Amygdala (tissue), 56 donors: ENCODE measurements around the gene PRICKLE1.
"Not testable (repeated sequence)": the region's sequence is repeated elsewhere in the genome, so short reads cannot be mapped to it uniquely, and the experiment has no call there.

ENCODE experiments used
- DNase-seq, 56 donors: peaks; one replicate each; lab custom pipeline; 2025; lab: John Stamatoyannopoulos, UW

Gene PRICKLE1

DNA sequence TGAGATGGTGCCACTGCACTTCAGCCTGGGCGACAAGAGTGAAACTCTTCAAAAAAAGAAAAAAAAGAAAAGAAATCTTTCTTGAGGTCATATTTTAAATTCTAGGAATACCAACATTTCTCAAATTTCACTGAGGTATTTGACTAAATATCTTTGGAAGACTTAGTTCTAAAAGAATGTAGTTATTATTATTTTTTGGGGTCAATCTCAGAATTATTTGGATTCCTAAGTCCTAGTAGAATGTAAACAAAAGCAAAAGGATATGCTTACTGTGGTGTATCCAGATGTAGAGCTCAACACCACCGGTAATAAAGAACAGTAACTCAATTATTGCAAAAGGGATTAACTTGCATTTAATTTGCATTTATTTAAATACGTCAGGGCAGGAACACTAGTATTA lies 25.0 kb downstream of the PRICKLE1 start:
- DNase-seq = no peak

DNA sequence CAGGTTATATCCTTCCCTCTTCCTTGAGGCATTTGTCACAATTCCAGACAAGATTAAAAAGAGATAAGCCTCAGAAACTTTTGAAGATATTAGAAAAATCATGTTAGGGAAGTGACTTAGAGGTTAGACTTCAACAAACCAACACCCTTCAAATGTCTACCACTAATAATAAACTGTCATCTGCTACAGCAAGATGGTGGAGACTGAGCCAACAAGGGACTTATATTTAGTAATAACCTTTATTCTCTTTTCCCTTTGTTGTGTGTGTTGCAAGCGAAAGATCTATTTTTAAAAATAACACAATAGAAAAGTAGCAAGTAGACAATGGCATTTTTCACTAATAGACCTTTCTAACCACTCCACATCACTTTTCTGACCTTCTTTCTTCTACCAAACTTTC lies 28.6 kb downstream of the PRICKLE1 start:
- no peak for DNase-seq

DNA sequence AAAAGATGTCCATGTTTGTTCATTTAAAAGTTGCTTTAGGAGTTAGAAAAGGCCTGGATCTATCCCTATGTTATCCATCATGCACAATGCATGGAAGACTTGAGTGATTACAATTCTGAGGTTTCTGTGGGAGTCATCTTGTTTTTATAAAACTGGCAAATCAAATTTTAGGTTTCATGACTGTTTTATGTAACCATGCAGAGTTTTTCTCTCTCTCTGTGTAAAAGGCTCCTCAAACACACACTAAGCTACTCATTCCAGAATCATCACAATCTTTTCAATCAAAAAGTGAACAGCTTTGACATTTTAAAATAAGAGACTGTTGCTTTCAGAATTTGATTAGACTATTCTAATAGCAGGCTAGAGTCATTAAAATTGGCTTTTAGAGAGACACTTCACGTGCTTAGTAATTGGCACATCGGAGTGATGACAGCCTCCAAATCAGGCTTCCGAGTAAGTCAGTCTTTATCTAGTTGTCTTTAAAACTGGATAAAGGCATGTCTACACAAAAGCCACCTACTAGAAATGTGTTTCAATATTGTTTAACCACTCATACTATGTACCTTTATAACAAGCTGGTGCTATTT lies 31.9 kb downstream of the PRICKLE1 start:
- no peak for DNase-seq

DNA sequence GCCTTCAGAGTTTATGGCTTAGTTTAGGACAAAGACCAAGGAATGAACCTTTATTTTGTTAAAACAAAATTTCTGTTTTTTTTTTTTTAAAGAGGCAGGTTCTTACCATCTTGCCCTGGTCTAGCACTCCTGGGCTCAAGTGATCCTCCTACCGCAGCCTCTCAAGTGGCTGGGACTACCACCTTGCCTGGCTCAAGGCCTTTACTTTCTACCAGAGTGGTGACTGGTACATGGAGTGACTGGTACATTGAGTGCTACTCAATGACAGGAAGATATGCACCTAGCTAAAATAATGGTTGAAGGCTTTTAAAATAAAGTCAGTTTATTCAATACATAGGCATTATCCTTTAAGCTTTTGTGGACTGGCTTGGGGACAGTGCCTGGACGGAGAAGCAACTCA lies 32.6 kb downstream of the PRICKLE1 start:
- no peak for DNase-seq

DNA sequence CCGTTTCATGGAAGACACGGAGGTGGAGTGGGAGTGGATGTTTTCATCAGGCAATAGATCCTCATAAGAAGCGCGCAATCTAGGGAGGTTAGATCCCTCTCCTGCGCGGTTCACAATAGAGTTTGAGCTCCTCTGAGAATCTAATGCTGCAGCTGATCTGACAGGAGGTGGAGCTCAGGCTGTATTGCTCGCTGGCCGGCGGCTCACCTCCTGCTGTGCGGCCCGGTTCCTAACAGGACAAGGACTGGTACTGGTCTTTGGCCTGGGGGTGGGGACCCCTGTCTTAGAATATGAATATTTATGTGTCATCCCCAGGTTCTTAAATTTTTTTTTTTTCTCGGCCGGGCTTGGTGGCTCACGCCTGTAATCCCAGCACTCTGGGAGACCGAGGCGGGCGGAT lies 36.7 kb downstream of the PRICKLE1 start:
- no peak for DNase-seq

DNA sequence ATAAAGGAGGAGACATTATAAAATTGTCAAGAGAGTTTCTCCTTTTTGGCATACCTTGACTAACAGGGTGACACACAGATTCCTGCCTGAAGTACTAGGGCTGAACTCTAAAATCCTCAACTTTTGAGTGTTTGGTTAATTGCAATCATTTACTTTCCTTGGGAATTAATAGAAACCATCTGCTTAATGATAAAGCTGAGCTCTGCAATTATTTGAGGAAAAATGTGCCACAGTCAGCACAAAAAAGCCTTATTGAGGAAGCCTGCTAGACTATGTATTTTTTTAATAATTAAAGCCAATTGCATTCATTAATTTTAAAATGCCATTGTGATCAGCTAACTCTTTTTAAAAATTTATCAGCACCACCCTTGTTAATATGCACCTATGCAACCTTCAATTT lies 38.7 kb downstream of the PRICKLE1 start:
- no peak for DNase-seq

DNA sequence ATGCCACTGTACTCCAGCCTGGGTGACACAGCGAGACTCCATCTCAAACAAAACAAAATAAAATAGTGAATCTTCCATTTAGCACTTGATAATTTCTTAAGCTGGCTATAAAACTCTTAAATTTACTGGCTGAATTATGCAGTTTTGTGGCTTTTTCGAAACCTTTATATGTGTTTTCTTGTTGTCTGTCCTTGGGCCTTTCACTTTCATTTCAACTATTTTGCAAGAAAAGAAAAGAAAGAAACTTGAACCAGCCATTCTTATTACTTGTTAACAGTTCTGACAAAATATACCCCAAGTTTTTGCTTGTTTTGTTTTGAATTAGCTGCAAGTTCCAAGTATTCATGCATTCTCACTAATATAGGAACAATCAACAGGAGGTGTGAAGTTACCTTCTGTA lies 42.8 kb downstream of the PRICKLE1 start:
- DNase-seq = no peak

DNA sequence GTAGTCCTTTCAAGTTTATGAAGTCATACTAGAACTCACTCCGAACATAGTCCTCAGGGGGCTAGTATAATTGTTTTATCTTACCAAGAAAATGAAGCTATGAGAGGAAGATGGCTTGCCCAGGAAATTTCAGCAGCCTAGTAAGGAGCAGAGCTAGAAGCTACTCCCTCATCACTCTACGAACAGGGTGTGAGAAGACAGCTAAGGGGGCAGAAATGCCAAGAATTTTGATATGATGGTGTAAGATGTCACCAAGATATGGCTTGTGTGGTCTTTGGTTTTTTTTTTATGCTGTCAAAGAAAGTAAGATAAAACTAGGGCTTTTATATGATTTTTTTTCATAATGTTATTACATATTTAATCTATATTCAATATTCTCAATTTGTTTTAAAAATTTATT lies 47.6 kb downstream of the PRICKLE1 start:
- DNase-seq = no peak

DNA sequence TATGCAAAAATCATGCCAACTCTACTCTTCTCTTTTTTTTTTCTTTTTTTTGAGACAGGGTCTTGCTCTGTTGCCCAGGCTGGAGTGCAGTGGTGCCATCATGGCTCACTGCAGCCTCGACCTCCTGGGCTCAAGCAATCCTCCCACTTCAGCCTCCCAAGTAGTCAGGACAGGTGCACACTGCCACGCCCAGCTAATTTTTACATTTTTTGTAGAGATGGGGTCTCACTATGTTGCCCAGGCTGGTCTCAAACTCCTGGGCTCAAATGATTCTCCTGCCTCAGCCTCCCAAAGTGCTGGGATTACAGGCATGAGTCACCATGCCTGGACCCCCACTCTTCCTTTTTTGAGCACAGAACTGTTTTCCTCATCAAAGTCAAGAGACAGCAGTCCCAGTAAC lies 48.2 kb downstream of the PRICKLE1 start:
- not testable (repeated sequence) for DNase-seq

DNA sequence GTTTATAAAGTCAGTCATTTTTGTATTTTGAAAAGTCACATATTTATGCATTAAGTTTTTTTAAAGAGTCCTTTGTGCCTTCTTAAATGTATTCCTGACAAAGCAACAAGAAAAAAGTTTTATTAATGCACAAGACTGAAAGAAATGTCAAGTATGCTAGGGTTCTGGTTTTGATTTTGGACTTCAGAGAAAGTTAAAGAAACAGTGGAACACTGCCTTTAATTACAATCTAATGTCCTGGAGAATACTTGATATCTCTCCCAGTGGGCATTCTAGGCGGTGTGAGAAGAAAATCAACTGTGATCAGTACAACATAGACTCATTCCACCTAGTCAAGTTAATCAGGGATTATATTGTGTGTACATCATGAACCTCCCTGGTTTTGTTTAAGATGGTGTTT lies 49.9 kb downstream of the PRICKLE1 start:
- no peak for DNase-seq

DNA sequence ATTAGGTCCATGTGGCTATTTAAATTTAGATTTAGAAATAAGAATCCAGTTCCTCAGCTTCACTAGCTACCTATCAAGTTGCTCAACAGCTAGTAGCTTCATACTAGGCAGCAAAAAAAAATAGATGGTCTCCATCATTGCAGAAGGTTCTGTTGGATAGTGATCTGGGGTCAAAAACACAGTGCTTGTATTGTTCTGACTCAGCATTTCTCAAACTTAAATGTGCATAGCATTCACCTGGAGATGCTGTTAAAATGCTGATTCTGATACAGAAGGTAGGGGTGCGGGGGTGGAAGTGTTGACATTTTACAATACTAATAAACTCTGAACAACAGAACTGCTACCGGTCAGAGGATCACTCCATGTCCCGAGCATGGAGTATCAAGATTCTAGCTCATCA lies 51.3 kb downstream of the PRICKLE1 start:
- no peak for DNase-seq

DNA sequence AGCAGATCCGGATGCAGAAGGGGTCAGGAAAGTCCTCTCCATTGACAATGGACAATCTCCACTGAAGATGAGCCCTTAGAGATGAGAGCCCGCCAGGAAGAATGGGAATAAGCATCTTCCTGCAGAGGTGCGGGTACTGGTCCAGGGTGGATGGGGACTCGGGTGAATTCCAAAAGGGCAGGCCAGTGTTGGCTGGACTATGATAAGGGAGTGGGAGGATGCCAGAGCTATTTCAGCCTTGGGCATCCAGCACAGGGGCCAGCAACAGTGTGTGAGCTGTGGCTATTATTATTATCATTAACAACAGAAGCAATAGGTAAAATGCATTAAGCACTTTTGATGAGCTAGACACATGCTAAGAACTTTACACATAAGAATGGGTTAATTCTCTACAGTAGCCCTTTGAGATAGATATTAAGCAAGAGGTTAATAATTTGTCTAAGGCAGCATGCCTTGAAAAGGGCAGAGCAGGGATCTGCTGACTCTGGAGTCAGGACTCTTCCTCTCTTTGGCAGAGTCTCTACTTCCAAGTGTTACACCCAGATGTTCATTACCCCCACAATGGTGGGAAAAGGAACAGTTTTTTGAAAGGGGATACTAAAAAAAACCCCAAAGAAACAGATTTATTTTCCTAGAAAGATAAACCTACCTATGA lies 55.2 kb downstream of the PRICKLE1 start:
- no peak for DNase-seq

DNA sequence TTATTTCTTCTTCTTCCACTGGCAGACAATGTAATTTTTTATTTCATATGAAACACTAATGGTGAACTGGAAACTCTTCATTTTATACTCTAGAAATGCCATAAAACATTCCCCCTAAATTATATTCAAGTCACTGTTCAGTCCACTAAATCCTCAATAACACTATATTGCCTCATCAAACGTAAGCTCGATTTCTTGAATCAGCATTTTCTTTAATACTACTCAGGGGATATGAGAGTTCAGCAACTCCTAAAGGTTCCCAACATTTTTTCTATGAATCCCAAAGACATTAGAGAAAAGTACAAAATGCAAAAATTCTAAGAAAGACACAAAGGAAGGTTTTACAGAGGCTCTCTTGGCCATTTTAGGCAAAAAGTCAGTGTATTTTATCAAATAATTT lies 59.3 kb downstream of the PRICKLE1 start:
- DNase-seq = no peak

DNA sequence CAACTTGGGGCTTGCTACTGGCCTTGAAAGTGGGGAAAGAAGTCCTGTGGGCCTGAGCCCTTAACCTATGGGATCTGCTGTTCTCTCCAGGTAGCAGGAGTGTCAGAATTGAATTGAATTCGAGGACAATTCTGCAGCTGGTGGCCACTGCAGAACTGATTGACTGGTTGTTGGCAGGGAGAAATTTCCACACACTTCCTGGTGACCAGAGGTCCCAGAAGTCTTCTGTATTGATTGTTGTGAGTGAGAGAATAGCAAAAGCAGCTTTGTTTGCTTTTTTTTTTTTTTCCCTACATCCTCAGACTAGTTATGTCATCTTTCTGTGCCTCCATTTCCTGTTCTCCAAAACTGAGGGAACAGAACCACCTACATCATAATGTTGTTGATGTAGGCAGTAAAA lies 64.1 kb downstream of the PRICKLE1 start:
- no peak for DNase-seq

DNA sequence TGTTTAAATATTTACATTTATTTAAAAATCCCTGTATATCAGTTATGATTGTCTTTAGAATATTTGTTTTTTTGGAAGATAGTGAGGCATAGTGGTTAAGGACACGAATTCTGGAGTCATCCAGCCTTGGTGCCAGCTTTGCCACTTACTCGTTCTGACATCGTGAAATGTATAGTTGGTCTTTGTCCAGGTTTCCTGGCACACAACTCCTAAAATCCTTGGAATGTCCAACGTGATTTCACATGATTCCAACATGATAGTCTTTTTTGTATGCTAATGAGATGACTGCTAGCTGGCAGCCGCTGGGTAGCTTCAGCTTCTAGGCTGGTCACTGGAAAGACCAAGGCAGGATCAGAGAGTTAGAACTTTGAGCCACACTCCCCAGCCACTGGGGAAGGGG lies 64.8 kb downstream of the PRICKLE1 start:
- no peak for DNase-seq

DNA sequence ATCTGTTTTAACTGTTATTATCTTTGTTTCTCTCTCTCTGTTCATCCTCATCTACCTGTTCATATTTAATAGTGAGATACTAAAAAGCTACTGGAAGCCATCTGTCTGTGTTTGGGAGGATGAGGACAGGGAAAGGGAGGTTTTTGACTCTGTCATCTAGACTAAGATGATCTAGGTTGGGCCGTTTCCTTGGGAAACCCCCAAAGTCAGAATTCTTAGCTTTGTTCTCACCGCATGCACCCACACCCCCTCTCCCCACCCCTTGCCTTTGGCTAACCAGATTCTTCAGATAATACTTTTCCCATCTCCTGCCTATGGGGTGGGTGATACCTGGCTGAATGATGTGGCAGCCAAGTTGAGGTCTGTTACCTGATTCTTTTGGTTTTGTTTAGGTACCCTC lies 73.0 kb downstream of the PRICKLE1 start:
- DNase-seq = no peak

DNA sequence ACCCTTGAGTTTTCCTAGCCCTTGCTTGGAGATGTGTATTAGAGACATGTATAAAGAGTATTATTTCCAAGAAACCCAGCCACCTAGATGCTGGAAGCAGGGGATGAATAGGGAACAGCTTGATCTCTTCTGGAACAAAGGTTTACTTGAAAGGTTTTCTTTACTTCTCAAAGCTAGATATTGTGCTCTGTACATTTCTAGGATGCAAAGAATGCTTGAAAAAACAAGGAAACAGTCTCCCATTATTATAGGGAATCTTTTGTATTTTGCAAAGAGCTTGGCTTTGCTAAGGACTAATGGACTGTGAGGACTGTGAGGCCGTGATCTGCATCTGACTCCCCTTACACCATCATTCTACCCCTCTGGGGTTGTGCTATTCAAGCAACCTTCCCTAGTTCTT lies 77.9 kb downstream of the PRICKLE1 start:
- no peak for DNase-seq

DNA sequence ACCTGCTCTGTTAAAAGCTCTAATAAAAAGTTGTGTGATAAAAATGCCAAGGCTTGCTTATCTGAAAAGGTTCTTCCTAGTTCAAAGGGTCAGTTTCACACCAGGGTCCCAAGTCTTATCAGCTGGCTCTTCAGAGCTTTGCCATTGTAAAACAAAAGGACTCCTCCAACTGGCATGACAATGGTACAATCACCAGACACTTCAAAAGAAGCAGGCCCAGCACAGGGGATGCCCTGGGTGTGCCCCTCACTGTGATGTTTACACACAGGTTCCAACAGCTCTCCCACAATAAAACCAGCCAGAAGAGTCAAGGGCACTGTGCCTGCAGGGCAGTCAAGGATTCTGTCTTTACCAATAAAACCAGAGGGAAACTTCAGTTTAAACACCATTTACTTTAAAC lies 78.7 kb downstream of the PRICKLE1 start:
- no peak for DNase-seq

DNA sequence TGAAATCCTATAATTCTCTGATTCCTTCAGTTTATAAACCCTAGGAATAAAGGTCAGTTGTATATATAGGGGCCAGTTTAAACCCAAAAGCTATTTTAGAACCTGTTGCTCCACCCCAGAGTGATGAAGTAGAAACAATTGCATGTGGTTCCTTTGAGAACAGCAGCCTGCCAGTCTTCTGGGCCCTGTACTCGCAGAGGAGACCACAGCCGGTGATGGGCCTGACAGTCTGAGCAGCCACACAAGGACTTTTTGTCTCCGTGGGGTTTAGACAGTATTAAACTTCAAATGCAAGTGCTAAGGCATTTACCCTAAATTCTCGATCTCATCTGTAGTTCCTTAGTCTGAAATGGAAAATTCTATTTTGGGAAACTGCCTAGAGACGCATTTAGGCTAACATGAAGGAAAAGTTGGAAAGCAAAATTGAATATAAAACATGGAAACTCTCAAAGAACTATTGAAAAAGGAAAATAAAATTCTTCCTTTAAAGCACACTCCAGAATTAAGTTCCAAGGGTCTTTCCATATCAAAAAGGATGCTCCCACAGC lies 80.6 kb downstream of the PRICKLE1 start:
- DNase-seq = no peak

DNA sequence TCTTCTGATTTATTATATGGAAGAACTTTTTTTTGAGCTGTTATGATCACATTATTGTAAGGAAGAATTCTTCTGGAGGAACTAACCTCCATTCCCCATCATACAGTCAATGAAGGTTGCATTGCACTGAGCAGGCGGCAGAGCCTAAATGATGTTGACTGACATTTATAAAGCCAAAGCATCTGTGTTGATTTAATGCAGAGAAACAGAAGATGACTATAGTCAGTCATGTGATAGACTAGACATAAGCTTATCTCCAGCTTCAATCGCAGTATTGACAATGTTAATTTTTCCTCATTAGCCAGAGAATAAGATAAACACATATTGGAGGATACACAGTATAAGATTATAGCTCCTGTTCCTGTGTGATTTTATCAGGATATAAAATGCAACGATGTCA lies 82.0 kb downstream of the PRICKLE1 start:
- DNase-seq = no peak

DNA sequence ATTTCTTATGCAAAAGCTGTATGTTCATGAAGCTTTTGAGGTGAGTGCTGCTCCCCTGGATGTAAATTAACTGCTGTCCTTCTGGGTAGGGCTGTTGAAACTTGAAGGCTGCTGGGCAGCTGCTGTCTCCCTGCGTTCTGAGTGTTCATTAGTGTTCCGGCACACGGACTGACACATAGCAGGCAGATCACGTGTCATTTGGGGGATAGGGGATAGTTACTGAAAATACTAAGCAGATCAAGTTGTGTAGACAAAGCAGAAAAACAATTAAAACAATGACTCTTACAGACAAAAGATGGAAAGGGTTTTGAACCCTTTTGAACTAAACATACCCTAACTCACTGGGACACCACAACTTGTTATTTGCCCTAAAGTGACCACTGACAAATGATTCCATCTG lies 82.5 kb downstream of the PRICKLE1 start:
- no peak for DNase-seq

DNA sequence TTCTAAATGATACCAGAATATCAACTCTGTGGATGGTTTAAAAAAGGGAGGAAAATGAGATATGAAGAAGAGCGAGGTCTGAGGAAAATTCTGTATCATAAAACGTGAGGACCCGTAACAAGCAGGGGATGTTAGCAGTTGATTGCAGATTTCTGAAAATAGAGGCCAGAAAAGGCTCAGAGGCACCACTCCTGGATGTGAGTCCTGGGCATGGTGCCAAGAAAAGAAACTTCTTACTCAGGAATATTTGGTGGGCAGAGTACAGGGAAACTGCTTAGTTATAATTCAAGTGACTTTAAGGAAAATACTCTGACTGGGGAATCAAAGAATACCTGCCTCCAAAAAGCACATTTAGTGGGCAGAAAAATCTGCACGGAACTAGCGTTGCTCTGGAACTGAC lies 85.5 kb downstream of the PRICKLE1 start:
- DNase-seq = no peak

DNA sequence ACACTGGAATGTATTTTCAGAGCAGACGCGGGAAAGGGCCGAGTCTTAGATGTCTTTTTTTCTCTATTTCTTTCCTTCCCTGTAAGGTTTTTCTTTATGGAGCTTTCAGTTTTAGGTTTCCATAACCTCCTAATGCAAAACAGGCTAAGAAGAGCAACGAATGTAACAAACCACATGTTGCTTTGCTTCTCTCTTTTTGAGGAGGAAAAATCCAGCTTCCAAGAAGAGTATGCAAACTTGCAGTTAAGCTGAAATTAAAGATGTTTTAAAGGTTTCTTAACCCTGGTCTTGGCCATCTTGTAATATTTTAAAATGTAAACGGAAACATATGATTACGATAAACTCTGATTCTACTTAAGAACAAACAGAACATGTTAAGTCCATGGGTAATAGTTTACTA lies 86.9 kb downstream of the PRICKLE1 start:
- DNase-seq = no peak
